Glutamatergic neuron (in vitro differentiated cells): ENCODE data around the gene ACTR3. TPM values are rescaled to one million over a fixed set of nuclear protein-coding genes. Genes with fewer than 3 reads are reported as not detected.

ENCODE experiments used
- DNase-seq: peaks from one replicate; pipeline ENCODE4 v3.0.0; 2022
- H3K27ac Mint-ChIP-seq: one replicate; pipeline ENCODE4 v1.8.0; 2020; ENCODE audit warnings: mild to moderate bottlenecking, mixed read lengths, inconsistent platforms; ENCODE audit not compliant: unreplicated experiment
- H3K27me3 Mint-ChIP-seq: one replicate; pipeline ENCODE4 v1.8.0; 2020; ENCODE audit warnings: mild to moderate bottlenecking, moderate library complexity, mixed read lengths, inconsistent platforms; ENCODE audit not compliant: unreplicated experiment
- H3K36me3 Mint-ChIP-seq: one replicate; pipeline ENCODE4 v1.8.0; 2020; ENCODE audit warnings: mild to moderate bottlenecking, mixed read lengths, inconsistent platforms; ENCODE audit not compliant: unreplicated experiment
- H3K4me1 Mint-ChIP-seq: one replicate; pipeline ENCODE4 v1.8.0; 2020; ENCODE audit warnings: mild to moderate bottlenecking, low read depth, mixed read lengths, inconsistent platforms; ENCODE audit not compliant: unreplicated experiment
- H3K4me3 Mint-ChIP-seq: one replicate; pipeline ENCODE4 v1.8.0; 2020; ENCODE audit warnings: mild to moderate bottlenecking, mixed read lengths, inconsistent platforms; ENCODE audit not compliant: unreplicated experiment
- H3K9me3 Mint-ChIP-seq: one replicate; pipeline ENCODE4 v1.8.0; 2020; ENCODE audit warnings: mild to moderate bottlenecking, moderate library complexity, mixed read lengths, inconsistent platforms; ENCODE audit not compliant: unreplicated experiment
- CTCF ChIP-seq: fragments of 200-600 bp; sonication (generic); IDR thresholded peaks from one replicate; pipeline ENCODE4 v1.5.0; 2021; ENCODE audit not compliant: partially characterized antibody, unreplicated experiment
- total RNA-seq: library from RNA; stranded (reverse); fragmentation: NEBNext Ultra II Directional; extraction: Animal tissue kit (Norgen Biotek cat#: 25700); gene quantifications from one replicate; pipeline ENCODE4 v1.2.1, GENCODE V29; 2021; ENCODE audit not compliant: unreplicated experiment

Gene ACTR3
- total RNA-seq, 1 donor from 2014 or later, result 154 TPM

GRCh38 chr2:113915082-113915819 lies 25.4 kb downstream of the ACTR3 start:
- Mint-ChIP-seq H3K27me3 (no peaks in the 10 kb centered on the region), H3K27ac (no peak overlapping the region), H3K4me1 (peaks cover 4% of the 10 kb centered on the region), H3K9me3 (no peaks in the 10 kb centered on the region), H3K36me3 (no peaks in the 10 kb centered on the region), H3K4me3 (no peak overlapping the region)
- DNase-seq, result no peak
- TF ChIP-seq CTCF, result no peak

- no peak overlapping the region for H3K27ac Mint-ChIP-seq
- H3K4me3 Mint-ChIP-seq, result no peak overlapping the region
- no peaks in the 10 kb centered on the region for H3K9me3 Mint-ChIP-seq
- H3K36me3 Mint-ChIP-seq, result no peaks in the 10 kb centered on the region
- no peaks in the 10 kb centered on the region for H3K4me1 Mint-ChIP-seq
- no peak for DNase-seq
- H3K27me3 Mint-ChIP-seq, result no peaks in the 10 kb centered on the region
- TF ChIP-seq CTCF, result no peak
Observed at GRCh38 chr2:113918229-113918628, 28.3 kb downstream of the ACTR3 start.

- H3K36me3 Mint-ChIP-seq, result no peaks in the 10 kb centered on the region
- no peaks in the 10 kb centered on the region for H3K4me1 Mint-ChIP-seq
- no peak for TF ChIP-seq CTCF
- no peak for DNase-seq
- H3K9me3 Mint-ChIP-seq, result no peaks in the 10 kb centered on the region
- H3K27me3 Mint-ChIP-seq, result no peaks in the 10 kb centered on the region
- no peak overlapping the region for H3K27ac Mint-ChIP-seq
- H3K4me3 Mint-ChIP-seq, result no peak overlapping the region
Observed at GRCh38 chr2:113920996-113921395, 31.1 kb downstream of the ACTR3 start.

DNA sequence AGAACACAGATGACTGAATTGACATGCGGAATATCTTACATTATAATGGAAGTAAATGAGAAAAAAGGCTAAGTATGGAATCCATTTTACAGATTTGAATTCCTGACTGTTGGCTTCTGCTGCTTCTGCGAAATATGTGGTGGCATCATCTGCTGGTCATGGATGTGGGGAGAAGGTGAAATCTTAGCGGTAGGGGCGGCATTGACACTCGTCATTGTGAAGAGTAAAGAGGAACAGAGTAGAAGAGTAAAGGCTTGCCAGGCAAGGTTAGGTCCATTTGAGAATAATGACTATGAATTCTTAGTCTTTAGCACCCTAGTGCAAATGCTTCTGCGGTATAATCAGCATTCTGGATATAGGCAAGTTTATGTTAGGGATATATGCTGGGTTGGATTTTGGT lies 32.4 kb downstream of the ACTR3 start:
- Mint-ChIP-seq H3K27ac (no peak overlapping the region), H3K4me1 (peaks cover 4% of the 10 kb centered on the region), H3K27me3 (no peaks in the 10 kb centered on the region), H3K36me3 (no peaks in the 10 kb centered on the region), H3K9me3 (no peaks in the 10 kb centered on the region), H3K4me3 (no peak overlapping the region)
- DNase-seq, result no peak
- no peak for TF ChIP-seq CTCF

DNA sequence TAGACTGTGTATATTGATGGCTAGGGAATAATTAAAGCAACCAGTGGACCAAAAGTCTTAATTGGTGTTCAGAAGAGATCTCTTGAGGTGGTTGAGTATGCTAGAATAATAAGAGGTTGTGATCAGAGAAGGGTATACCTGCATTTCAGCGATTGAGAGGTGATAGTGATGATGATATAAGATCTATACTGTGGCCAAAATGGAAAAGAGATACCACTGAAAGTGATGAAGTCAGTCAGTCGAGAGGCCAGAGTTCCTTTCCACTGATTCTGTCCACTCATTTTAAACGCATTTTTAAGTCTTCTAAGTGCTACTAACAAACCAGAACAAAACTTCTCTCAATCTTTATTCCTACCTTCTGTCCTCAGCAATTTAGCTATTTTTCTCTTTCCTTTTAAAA lies 32.9 kb downstream of the ACTR3 start:
- H3K27me3 Mint-ChIP-seq, result no peaks in the 10 kb centered on the region
- no peak for TF ChIP-seq CTCF
- no peaks in the 10 kb centered on the region for H3K36me3 Mint-ChIP-seq
- peaks cover 4% of the 10 kb centered on the region for H3K4me1 Mint-ChIP-seq
- no peaks in the 10 kb centered on the region for H3K9me3 Mint-ChIP-seq
- H3K4me3 Mint-ChIP-seq, result no peak overlapping the region
- no peak for DNase-seq
- H3K27ac Mint-ChIP-seq, result no peak overlapping the region
